Esophagus muscularis mucosa (tissue), 3 donors: Measurements from ENCODE around the gene ZNF763.

Experiments
- CTCF ChIP-seq, 3 experiments: fragments of 200-600 bp in 2 of 3; fragments of 450-650 bp in 1 of 3; sonication (generic) in 2 of 3; IDR thresholded peaks; one replicate each; pipeline ENCODE4 v1.5.1; 2017 to 2019; ENCODE audit warnings: antibody characterized with exemption in 3 of 3, mild to moderate bottlenecking in 2 of 3, moderate library complexity in 1 of 3
- POLR2AphosphoS5 ChIP-seq, 2 donors: sonication (generic); formaldehyde crosslinking; IDR thresholded peaks; one replicate each; pipeline ENCODE4 v1.6.1; 2017; ENCODE audit warnings: antibody characterized with exemption in 2 of 2

GRCh38 chr19:11921852-11922495 is 42.9 kb upstream of the ZNF763 start:
- TF ChIP-seq CTCF (IDR thresholded peaks at IDR 0.05): no peak
- no peak for TF ChIP-seq POLR2AphosphoS5 (IDR thresholded peaks at IDR 0.05)
